Measurements from ENCODE around the gene DSE. TPM values are rescaled to one million over a fixed set of nuclear protein-coding genes. Genes with fewer than 3 reads are reported as not detected.

Gene DSE
- total and polyA plus RNA-seq, 2 donors (not counting 1 experiment from before 2014, with no cell fraction given) = 8.3 to 8.6 TPM

- Histone ChIP-seq H2AFZ (ENCODE audit: insufficient read depth, low read depth, low read length, poor library complexity, severe bottlenecking) (no peak overlapping the region), H3K9ac (ENCODE audit: low read length) (no peak overlapping the region), H3K4me2 (replicated peaks; ENCODE audit: low read depth, low read length, poor library complexity, severe bottlenecking) (no peak overlapping the region), H3K79me2 (ENCODE audit: control insufficient read depth, insufficient read depth, low read length) (peaks cover 70% of the 10 kb centered on the region), H4K20me1 (ENCODE audit: control insufficient read depth, insufficient read depth, low read length, poor library complexity, severe bottlenecking) (no peaks in the 10 kb centered on the region), H3K36me3 (replicated peaks in 1 of 2; ENCODE audit: control extremely low read depth in 1 of 2, control insufficient read depth in 1 of 2, extremely low read depth in 1 of 2, insufficient read depth in 2 of 2, low read length in 1 of 2) (peaks cover 0 to 1% of the 10 kb centered on the region in 2 experiments), H3K27ac (ENCODE audit: low read length in 2 of 2) (peak overlapping the region in 1 of 2 donors; percentile 60), H3K4me1 (ENCODE audit: control insufficient read depth in 2 of 2, insufficient read depth in 2 of 2, low read length in 2 of 2) (peaks cover 41 to 44% of the 10 kb centered on the region in 2 donors), H3K4me3 (ENCODE audit: control extremely low read depth in 1 of 5, extremely low read depth in 1 of 5, insufficient read depth in 1 of 5, low read depth in 2 of 5, low read length in 4 of 5) (no peak overlapping the region), H3K9me3 (ENCODE audit: control extremely low read depth in 1 of 3, control insufficient read depth in 2 of 3, insufficient read depth in 1 of 3, low read length in 2 of 3) (no peaks in the 10 kb centered on the region), H3K27me3 (replicated peaks in 1 of 4; ENCODE audit: control extremely low read depth in 1 of 4, control insufficient read depth in 3 of 4, insufficient read depth in 4 of 4, low read length in 3 of 4) (no peaks in the 10 kb centered on the region)
- ATAC-seq (ENCODE audit: low read depth) = peak; percentile 36
- intact Hi-C loops (cut with micrococcal nuclease) = no loop called here
- Mint-ChIP-seq H3K27me3 (no peaks in the 10 kb centered on the region), H3K27ac (peak overlapping the region; percentile 42), H3K4me1 (peaks cover 45% of the 10 kb centered on the region), H3K9me3 (ENCODE audit: insufficient read depth) (no peaks in the 10 kb centered on the region), H3K4me3 (peak overlapping the region; percentile 12)
- CTCF ChIA-PET = interaction anchor here (1.4 kb wide), 2 partner anchors 99 to 148 kb away, joined by 3 to 5 read pairs; no protein-coding TSS in a partner anchor
- WGBS (ENCODE audit: insufficient coverage) = 49% methylated on average over 2 of the region's 3 CpGs
- POLR2A ChIA-PET = no interaction called here
- TF ChIP-seq EZH2 (IDR thresholded peaks at IDR 0.05; ENCODE audit: borderline replicate concordance, insufficient read depth, low read depth, low read length, poor library complexity, severe bottlenecking) = no peak
- no peak for DNase-seq
Measured at GRCh38 chr6:116387374-116387773, 16.6 kb downstream of the DSE start.

DNA sequence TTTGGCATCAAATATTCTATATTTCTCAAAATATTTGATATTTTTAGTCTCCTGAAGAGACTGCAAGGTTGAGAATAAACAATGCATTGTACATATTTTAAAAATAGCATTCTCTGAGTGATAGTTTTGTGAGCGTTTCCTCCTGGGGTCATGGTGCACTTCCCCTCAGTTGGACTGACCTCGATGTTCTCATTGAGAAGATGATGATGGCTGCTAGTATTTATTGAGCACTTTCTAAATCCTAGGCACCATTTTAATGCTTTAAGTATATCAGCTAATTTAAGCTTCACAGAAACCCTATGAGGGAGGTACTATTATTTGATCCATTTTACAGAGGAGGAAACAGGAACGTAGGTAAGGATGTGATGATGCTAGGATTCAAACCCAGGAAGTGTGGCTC, 18.2 kb downstream of the DSE start:
- H2AFZ ChIP-seq (ENCODE audit: insufficient read depth, low read depth, low read length, poor library complexity, severe bottlenecking) = peak overlapping the region; percentile 49
- intact Hi-C loops (cut with micrococcal nuclease) = no loop called here
- no peaks in the 10 kb centered on the region for H3K9me3 ChIP-seq (ENCODE audit: control extremely low read depth in 1 of 3, control insufficient read depth in 2 of 3, insufficient read depth in 1 of 3, low read length in 2 of 3)
- peak overlapping the region; percentile 50 for H3K4me2 ChIP-seq (replicated peaks; ENCODE audit: low read depth, low read length, poor library complexity, severe bottlenecking)
- H3K4me1 ChIP-seq (ENCODE audit: control insufficient read depth in 2 of 2, insufficient read depth in 2 of 2, low read length in 2 of 2) = peaks cover 54 to 59% of the 10 kb centered on the region in 2 donors
- peak overlapping the region; percentile 44 for H3K4me3 Mint-ChIP-seq
- WGBS (ENCODE audit: insufficient coverage) = no CpG with 5 or more reads among the region's 3 CpGs
- peak overlapping the region in 1 of 2 donors; percentile 55 for H3K27ac ChIP-seq (ENCODE audit: low read length in 2 of 2)
- H3K4me1 Mint-ChIP-seq = peaks cover 60% of the 10 kb centered on the region
- no peaks in the 10 kb centered on the region for H3K27me3 Mint-ChIP-seq
- H3K27me3 ChIP-seq (replicated peaks in 1 of 4; ENCODE audit: control extremely low read depth in 1 of 4, control insufficient read depth in 3 of 4, insufficient read depth in 4 of 4, low read length in 3 of 4) = no peaks in the 10 kb centered on the region
- H3K79me2 ChIP-seq (ENCODE audit: control insufficient read depth, insufficient read depth, low read length) = peaks cover 71% of the 10 kb centered on the region
- ChIA-PET CTCF (interaction anchor here (0.8 to 1.5 kb wide), 7 partner anchors 13 to 146 kb away, joined by 3 to 5 read pairs (median 4); partner anchors contain the start of gene DSE), POLR2A (no interaction called here)
- H3K36me3 ChIP-seq (replicated peaks in 1 of 2; ENCODE audit: control extremely low read depth in 1 of 2, control insufficient read depth in 1 of 2, extremely low read depth in 1 of 2, insufficient read depth in 2 of 2, low read length in 1 of 2) = peaks cover 0 to 1% of the 10 kb centered on the region in 2 experiments
- no peaks in the 10 kb centered on the region for H4K20me1 ChIP-seq (ENCODE audit: control insufficient read depth, insufficient read depth, low read length, poor library complexity, severe bottlenecking)
- no peaks in the 10 kb centered on the region for H3K9me3 Mint-ChIP-seq (ENCODE audit: insufficient read depth)
- ATAC-seq (ENCODE audit: low read depth) = no peak
- no peak for TF ChIP-seq EZH2 (IDR thresholded peaks at IDR 0.05; ENCODE audit: borderline replicate concordance, insufficient read depth, low read depth, low read length, poor library complexity, severe bottlenecking)
- H3K9ac ChIP-seq (ENCODE audit: low read length) = no peak overlapping the region
- no peak for DNase-seq
- H3K27ac Mint-ChIP-seq = peak overlapping the region; percentile 32
- H3K4me3 ChIP-seq (ENCODE audit: control extremely low read depth in 1 of 5, extremely low read depth in 1 of 5, insufficient read depth in 1 of 5, low read depth in 2 of 5, low read length in 4 of 5) = no peak overlapping the region
